Measurements from ENCODE around the gene FMNL1.

FMNL1 gene

DNA sequence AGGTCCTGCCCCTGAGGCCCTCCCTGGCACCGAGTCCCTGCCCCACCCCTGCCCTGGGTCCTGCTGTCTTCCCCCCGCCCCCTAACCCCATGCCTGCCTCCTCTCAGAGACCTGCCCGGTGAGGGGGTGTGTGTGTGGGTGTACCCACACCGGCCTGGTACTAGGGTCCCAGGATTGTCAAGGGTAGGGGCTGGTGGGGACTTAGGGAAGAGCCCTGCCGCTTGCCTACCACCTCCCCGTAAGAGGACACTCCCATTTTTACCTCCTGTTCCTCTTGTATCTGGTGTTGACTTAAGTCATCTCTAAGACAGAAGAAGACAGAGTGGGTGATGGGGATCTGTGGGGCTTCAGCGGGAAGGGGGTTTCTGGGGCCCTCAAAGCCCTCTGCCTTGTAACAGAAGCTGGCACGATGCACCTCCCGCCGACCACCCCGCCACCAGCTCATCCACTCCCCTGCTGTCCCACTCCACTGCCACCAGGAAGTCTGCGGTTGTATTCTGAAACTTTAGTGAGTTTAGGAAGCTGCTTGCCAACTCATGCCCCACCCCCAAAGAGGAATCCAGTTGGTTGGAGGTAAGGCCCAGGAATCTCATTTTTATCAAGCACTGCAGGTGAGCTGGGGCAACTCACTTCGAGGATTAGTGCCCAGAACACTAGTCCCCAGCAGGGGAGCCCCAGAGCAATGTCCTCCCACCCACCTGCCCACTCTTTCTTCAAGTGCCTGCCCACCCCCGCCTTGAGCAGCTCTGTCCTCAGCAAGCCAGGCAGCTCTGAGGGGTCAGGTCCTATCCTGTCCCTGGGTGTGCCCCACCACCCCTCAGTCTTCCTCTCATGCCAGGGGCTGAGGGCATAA lies 34.7 kb downstream of the FMNL1 start:
- no peak for DNase-seq (ENCODE audit: low spot score)

DNA sequence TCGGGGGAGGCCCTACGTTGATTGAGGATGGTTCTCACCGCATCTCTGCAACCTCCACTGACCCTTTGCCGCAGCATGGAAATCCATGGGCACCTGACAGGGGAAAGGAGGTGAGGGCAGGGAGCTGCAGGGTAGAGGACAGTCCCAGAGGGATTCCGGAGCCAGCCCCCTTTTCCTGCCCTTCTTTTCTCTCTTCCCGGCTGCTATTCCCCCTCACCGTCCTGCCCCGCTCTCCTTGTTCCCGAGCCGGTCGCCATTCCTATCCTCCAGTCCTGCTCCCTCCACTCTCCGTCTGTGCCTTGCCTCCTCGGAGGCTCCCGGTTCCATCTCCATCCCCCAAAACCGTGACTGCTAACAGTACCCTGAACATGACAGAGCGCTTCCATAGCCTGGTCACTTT lies 35.4 kb downstream of the FMNL1 start:
- no peak for DNase-seq (ENCODE audit: low spot score)

DNA sequence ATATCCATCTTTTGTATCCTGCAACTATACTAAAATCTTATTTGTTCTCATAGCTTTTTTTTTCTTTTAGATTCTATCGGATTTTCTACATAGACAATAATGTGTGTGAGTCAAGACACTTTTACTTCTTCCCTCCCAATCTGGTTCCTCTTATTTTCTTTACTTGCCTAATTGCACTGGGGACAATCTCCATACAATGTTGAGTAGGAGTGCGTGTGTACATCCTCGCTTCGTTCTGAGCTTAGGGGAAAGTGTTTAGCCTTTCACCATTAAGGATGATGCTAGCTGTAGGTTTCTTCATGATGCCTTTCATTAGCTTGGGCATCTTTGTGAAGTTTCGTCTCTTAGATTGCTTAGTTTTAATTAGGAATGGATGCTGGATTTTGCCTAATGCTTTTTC lies 37.3 kb downstream of the FMNL1 start:
- no peak for DNase-seq (ENCODE audit: low spot score)

DNA sequence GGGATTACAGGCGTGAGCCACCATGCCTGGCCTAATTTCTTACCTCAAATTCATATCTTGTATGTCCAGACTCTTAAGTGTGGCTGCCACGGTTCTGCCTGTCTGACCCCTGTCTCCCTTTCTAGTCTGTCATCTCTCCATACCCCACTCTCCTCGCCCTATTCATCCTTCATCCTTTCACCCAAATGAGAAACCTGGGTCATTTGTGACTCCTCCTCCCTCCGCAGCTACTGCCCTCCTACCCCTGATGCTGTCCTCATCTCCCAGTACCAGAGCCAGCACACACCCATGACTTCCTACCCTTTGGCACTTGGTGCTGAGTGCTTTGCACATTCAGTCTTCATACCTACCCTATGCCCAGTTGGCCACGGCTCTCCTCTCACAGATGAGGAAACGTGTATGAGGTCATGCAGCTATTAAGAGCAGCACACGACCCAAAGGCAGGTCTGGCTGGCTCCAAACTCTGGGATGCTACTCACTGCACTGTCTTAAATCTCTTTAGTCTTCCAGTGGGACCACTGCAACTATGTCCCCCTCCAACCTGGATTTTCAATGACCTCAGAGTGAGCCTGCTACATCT lies 38.6 kb downstream of the FMNL1 start:
- DNase-seq (ENCODE audit: low spot score) = no peak

DNA sequence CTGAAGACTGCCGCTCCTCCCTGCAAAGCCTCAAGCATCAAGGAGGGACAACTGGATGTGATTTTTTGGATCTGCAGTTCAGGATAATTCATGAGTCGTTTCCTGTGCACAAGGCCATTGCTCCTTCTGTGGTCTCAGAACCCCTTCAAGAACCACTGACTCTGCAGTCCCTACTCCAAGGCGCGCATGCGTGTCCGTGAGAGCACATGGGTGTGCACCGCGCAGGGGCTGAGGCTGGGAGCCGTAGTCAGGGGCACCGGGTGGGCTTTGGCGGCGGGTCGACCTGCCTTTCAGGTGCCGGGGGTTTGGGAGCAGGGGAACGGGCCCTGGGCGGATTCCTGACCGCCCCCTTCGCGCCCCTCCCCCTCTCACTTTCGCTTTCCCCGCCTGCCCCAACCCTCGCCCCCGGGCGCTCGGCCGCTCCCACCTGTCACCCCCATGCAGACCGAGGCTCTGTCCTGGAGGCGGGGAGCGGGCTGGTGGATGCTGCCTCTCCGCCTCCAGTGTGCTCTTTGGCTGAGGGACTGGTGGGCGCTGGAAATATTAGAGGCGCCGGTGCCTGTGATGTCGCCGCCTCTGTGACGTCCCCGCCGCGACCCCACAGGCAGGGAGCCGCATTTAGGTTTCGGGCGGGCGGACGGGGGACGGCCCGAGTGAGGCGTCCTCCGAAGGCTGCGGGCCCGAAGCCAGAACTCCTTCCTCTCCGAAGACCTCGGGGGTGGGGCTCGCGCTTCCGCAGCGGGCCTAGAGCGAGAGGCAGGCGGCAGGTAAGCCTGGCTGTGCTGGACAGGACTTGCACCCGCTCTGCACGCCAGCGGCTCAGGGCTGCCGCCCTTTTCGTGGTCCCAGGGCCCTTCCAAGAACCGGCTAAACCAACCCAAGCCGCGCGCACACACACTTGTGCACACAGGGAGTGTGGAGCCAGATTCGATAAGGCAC lies 40.2 kb downstream of the FMNL1 start, which contains the start of gene SPATA32:
SPATA32 (minus strand) TSS at position 518 of the 939 bp plus-strand sequence; CDS start at position 440, 78 bp downstream.
- peak; percentile 73 for DNase-seq (ENCODE audit: low spot score)

DNA sequence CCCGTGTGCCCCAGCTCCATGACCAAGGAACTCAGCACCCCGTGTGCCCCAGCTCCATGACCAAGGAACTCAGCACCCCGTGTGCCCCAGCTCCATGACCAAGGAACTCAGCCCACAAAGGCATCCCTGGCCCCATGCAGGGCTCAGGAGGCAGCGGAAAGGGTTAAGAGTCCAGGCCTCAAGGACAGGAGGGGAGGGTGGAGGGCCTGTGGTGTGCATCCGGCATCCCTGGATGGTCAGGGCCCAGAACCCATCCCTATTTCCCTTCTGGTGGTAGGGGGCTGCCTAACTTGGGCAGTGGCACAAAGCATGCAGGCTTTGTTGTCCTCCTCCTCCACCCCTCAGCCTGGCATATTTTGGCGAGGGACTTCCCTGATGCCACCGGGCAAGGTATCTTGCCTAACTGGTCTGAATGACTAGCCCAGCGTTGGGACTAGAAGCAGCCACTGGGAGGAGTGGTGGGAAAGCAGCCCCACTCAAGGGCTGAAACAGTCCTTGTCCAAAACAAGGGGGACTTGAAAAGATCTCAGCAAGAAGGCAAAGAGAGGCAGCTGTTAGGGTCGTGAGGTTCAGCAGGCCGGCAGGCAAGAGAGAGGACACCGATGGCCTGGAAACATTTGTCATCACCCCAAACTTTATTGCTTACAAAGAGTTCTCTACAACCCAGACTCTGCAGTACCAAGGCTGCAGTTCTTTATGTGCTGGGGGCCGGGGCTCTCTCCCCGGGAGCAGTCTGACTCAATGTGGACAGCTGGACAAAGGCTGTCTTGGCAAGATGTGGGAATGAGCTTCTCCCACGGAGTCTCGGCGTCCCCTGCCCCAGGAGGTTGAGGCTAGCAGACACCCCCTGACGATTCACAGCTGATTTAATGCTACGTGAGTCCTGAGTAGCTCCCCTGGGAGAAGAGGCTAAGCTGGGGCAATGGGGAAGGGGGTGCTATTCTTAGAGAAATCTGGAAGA lies 41.1 kb downstream of the FMNL1 start:
- DNase-seq (ENCODE audit: low spot score) = no peak

DNA sequence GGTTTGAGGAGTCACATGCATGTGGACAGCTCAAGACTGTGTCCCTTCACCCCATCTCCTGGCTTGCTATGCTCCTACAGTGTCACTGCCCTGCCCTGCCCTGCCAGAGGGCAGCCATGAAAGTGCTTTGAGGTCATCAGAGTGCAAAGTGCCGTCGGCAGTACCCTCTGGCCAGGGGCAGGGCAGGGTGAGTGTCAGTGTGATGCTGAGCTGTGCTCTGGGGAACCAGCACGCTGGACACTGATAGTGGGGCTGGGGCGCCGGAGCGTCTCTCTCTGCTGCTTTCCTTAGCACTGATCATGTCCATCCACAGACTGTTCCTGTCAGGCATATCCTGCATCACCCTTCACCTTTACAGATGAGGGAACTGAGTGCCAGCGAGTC lies 41.8 kb downstream of the FMNL1 start:
- DNase-seq (ENCODE audit: low spot score) = no peak

DNA sequence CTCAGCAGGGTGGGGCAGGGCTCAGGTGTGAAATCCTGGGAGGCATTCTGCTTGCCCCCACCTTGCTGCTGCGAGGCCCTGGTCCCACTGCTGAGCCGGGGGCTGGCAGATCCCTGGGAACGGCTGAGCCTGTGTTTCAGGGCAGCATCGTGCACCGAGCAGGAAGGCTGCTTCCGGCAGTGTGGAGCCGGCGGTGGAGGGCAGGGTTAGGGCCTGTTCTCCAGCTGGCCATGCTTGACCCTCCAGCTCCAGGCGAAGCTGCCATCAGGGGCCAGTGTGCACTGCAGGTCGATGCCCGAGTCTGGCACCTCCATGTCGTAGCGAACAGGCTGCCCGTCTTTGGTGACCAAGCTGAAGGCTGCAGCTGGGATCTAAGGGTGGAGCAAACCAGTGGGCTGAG lies 42.7 kb downstream of the FMNL1 start:
- DNase-seq (ENCODE audit: low spot score) = no peak

DNA sequence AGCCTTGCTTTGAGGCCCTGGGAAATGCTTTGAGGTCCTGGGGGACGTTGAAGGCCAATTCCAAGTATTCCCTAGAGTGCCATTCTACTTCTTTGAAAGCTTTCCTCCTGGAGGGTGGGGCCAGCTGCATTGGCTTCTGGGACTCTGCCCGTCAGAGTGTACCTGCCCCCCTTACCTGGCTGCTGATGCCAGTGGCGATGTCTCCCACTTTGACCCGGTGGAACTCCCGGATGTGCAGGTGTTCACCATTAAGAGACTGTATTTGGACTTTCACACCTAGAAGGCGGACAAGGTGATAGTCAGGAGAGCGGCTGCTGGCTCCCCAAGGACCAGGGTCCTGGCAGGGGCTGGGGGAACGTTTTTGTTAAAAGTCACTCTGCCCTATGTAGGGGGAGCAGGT lies 43.3 kb downstream of the FMNL1 start:
- DNase-seq (ENCODE audit: low spot score) = no peak

DNA sequence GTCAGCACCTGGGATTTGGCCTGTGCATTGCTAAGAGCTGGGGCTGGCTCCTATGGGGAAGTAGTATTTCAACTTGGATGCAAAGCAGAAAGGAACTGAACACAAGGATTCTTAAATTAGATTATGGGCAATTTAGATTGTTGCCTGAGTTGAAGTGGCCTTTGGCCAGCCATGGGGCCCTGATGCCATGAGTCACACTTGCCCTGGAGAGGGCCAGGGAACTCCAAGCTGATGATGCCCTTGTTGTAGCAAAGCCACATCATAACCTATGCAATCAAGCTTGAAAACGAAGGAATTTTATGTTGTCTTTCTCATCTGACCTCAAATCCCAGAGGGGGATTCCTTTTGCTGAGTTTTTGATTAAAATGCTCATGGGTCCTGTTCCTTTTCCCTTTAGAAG lies 44.1 kb downstream of the FMNL1 start:
- no peak for DNase-seq (ENCODE audit: low spot score)

DNA sequence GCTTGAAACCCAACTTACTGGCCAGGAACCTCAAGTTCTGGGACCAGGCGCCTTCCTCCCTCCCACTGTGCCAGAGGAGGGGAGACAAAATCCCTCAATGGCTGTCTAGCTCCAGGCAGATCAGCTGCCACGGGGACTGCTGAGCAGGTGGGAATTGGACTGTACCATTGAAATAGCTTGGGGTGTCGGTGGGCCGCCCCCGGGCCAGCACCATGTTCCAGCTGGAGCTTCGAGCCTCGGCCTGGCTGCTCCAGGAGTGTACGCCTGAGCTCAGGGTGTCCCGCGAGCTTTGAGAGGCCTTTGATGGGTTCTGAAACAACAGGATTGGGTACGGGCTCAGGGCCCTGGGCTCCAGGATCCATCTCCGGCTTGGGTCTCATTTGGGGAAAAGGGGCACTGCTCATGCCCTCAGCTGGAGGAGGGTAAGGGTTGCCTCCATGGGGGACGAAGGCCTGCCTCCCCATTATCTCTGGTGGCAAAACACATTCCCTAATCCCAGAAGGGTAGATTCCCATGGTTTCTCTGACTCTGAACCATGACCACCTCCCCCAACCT lies 44.8 kb downstream of the FMNL1 start:
- DNase-seq (ENCODE audit: low spot score) = no peak

DNA sequence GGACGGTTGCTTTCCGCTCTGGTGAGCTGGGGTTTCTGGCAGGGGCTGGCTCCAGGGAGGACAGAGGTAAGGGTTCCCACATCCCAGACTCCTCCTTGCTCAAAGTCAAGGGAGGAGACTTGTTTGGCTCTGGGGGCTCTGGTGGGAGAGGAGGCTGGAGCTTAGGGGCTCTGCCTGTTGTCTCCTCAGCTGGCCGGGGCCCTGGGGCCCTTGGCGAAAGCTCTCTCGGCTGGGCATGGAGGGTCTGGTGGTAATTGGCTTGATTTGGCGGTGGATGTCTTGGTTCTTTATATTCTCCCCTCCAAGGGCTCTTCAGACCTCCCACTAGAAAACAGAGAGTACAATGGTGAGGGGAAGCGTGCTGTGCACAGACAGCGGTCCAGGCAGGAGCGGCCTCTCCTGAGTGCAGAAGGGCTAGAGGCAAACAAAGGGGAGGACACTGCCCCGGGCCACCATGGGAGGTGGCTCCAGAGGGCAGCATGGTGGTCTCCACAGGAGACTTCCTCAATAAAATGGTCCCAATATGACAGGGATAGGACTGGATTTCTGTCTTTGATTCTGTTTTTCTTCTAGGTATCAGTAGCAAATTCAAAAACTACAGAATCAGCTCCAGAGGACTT lies 45.9 kb downstream of the FMNL1 start:
- no peak for DNase-seq (ENCODE audit: low spot score)

DNA sequence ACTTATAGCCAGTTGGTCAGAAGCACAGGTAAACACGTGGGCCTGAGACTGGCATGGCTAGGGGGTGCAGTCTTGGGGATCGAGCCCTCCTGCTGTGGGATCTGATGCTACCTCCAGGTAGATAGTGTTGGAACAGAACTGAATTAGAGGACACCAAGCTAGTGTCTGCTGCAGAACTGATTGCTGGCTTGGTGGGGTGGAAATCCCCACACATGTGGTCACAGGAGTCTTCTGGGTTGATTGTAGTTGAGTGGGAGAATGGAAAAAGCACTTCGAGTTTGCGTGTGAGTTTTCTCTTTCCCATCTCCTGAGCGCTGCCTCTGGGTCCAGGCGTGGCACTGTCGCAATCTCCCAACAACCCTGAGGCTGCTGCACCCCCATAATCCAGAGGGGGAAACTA lies 48.2 kb downstream of the FMNL1 start:
- DNase-seq (ENCODE audit: low spot score) = no peak

DNA sequence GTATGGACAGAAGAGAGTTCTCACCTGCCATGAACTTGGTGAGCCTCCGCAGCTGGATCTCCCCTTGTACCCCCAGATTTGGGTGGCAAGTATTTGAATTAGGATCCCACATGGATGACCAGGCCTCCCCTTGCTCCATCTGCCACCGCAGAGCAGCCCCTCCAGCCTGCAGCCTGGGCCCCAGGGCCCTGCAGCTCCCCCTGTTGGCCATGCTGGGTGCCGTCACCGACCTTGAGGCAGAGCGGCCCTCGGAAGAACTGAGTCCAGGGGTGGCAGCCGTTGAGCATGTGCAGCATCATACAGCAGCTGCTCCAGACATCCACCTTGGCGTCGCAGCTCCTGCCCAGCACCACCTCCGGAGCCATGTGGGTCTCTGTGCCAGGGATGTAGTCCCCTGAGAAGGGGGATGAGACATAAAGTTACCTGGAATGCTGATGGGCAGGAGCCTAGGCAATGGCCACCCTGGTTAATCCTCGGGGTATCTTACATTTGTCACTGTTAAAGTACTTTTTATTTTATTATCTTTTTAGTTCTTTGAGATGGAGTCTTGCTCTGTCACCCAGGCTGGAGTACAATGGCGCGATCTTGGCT lies 49.2 kb downstream of the FMNL1 start:
- no peak for DNase-seq (ENCODE audit: low spot score)

DNA sequence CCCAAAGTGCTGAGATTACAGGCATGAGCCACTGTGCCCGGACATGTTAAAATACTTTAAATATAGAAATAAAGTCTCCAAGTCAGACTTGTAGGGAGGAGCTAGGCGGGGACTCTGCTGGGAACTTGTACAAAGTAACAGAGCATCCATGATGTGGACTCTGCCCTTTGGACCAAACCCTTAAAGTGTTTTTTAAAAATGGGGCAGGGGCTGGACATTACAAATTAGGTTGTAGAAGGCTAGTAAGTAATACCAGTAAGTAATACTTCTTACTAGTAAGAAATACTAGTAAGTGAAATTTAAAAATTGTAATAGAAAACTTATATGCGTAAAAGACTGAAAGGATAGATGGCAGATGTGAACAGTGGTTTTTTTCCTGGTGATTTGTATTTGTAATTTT lies 49.9 kb downstream of the FMNL1 start:
- no peak for DNase-seq (ENCODE audit: low spot score)

DNA sequence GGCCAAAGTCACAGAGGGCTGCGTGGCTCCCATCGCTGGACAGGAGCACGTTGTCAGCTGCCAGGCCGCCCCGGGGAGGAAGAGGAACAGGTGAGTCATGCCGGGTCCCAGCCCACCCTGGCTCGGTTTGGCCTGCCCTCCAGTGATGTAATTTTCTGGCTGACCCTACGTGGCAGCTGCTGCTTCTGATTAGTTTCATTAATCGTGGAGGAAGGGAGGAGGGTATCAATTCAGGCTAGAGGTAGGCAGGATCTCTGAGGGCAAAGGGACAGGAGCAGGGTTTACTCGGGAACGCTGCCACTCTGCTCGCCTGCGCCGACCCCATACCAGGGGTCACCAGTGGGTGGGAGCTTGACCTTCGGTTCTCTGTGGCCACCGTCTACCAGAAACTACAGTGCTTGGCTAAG lies 51.9 kb downstream of the FMNL1 start:
- DNase-seq (ENCODE audit: low spot score) = no peak

DNA sequence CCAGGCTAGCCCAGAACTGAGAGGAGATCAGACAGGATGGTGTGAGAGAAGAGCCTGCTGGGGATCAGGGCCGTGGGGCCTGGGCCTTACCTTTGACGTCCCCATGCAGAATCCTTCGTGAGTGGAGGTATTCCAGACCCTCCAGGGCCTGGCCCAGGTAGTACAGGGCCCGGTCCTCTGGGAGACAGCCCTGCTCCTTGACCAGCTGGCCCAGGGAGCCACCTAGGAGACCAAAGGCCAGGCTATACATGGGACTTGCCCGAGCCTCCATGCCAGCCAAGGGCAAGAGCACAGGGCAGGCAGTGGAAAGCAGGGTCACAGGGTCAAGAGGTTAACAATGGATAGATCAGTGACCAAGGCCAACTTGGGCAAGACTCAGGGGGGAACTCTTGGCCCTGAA lies 52.3 kb downstream of the FMNL1 start:
- no peak for DNase-seq (ENCODE audit: low spot score)

DNA sequence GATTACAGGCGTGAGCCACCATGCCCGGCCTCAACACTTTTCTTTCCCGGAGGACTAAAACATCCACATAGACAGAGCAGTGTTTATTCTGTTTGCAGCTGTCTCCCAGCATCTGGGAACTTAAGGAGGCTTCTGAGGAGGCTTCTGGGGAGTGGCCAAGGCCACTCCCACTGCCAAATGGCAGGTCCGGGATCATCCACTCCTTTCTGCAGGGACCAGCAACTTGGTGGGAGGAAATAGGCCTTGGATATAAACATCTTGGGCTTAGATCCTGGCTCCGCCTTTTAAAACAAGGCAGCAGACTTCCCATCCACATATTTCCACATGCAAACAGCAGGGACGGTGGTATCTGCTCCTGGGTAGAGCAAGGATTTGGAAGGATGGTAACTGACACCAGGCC lies 54.3 kb downstream of the FMNL1 start:
- DNase-seq (ENCODE audit: low spot score) = no peak

DNA sequence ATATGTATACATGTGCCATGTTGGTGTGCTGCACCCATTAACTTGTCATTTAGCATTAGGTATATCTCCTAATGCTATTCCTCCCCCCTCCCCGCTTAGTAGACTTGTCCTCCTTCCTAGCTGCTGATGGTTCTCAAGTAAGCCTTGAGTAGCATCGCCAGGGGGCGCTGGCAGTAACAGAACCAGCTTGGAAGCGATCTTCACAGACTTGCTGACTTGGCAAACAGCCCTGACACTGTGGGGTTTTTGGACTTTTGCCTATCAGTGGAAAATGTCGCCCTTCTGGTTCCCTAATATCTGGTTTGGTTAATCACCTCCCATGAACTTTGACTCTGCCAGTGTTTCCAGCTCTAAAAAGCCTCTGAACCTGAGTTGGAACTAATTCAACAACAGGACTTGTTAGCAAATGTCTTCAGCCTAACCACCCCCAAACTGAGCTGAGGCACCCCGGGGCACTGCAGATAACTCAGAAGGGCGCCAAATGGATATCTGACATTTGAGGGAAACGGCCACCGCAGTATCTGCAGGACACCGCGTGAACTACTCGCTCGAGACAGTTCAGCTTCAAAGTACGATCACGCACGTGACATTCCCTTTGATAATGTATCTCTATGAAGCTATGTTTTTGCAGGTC lies 55.6 kb downstream of the FMNL1 start:
- DNase-seq (ENCODE audit: low spot score) = peak; percentile 95

DNA sequence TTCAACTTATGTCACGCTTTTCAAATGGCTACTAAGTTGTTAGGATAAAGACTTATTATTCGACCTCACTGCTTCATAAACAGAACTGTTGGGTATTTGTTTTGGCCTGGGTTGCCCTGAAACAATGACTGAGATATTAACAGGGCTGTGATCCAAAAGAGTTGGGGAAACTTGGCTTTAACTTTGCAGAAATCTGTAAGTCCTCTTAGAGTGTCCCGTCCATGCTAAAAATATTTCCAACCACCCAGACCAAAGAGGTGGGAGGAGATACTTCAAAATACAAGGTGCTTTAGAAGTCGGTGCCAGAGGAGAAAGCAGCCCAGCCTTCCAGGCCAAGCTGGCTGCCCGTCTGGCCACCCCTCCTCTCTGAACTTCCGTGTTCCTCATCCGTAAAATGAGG lies 56.3 kb downstream of the FMNL1 start:
- DNase-seq (ENCODE audit: low spot score) = no peak
